NB4 (cell line): ENCODE measurements around the gene SOX6.

Source experiments
- DNase-seq: peaks from one replicate; pipeline ENCODE4 v3.0.0; 2010; ENCODE audit warnings: low read depth
- H3K4me3 ChIP-seq: one replicate; pipeline ENCODE4 v1.5.1; 2011; ENCODE audit warnings: mild to moderate bottlenecking, low read depth, low read length, moderate library complexity
- MYC ChIP-seq: IDR thresholded peaks from 2 replicates; pipeline ENCODE4 v1.6.1; 2011; ENCODE audit warnings: low read depth, low read length
- POLR2A ChIP-seq: IDR thresholded peaks from 2 replicates; pipeline ENCODE4 v1.6.1; 2011; ENCODE audit warnings: mild to moderate bottlenecking; ENCODE audit not compliant: insufficient read length; ENCODE audit errors: extremely low read depth
- TF ChIP-seq, protein P1 (sequence below): IDR thresholded peaks from one replicate; pipeline ENCODE4 v1.5.1; 2012; ENCODE audit warnings: low read depth, low read length
- TF ChIP-seq, protein P2 (sequence below): IDR thresholded peaks from 2 replicates; pipeline ENCODE4 v1.6.1; 2011; ENCODE audit warnings: low read depth, low read length

The SOX6 gene

GRCh38 chr11:16052750-16053149, 303.6 kb downstream of the SOX6 start:
- DNase-seq, result no peak
- no peak overlapping the region for H3K4me3 ChIP-seq
- no peak for TF ChIP-seq MYC
- no peak for TF ChIP-seq POLR2A
- TF ChIP-seq, protein P1, sequence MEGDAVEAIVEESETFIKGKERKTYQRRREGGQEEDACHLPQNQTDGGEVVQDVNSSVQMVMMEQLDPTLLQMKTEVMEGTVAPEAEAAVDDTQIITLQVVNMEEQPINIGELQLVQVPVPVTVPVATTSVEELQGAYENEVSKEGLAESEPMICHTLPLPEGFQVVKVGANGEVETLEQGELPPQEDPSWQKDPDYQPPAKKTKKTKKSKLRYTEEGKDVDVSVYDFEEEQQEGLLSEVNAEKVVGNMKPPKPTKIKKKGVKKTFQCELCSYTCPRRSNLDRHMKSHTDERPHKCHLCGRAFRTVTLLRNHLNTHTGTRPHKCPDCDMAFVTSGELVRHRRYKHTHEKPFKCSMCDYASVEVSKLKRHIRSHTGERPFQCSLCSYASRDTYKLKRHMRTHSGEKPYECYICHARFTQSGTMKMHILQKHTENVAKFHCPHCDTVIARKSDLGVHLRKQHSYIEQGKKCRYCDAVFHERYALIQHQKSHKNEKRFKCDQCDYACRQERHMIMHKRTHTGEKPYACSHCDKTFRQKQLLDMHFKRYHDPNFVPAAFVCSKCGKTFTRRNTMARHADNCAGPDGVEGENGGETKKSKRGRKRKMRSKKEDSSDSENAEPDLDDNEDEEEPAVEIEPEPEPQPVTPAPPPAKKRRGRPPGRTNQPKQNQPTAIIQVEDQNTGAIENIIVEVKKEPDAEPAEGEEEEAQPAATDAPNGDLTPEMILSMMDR, result no peak
- TF ChIP-seq, protein P2, sequence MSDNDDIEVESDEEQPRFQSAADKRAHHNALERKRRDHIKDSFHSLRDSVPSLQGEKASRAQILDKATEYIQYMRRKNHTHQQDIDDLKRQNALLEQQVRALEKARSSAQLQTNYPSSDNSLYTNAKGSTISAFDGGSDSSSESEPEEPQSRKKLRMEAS, result no peak

- TF ChIP-seq POLR2A (no peak), MYC (no peak)
- TF ChIP-seq, protein P2, result no peak
- TF ChIP-seq, protein P1, result no peak
- H3K4me3 ChIP-seq, result no peak overlapping the region
- DNase-seq, result no peak
Observed at GRCh38 chr11:16049611-16050010, 306.7 kb downstream of the SOX6 start.

- H3K4me3 ChIP-seq, result no peak overlapping the region
- TF ChIP-seq, protein P1, result no peak
- TF ChIP-seq MYC, result no peak
- TF ChIP-seq, protein P2, result no peak
- TF ChIP-seq POLR2A, result no peak
- DNase-seq, result no peak
Observed at GRCh38 chr11:16047073-16047472, 309.3 kb downstream of the SOX6 start.

GRCh38 chr11:16043617-16044016, 312.7 kb downstream of the SOX6 start:
- H3K4me3 ChIP-seq, result no peak overlapping the region
- TF ChIP-seq, protein P2, result no peak
- no peak for TF ChIP-seq MYC
- TF ChIP-seq, protein P1, result no peak
- TF ChIP-seq POLR2A, result no peak
- DNase-seq, result no peak

DNA sequence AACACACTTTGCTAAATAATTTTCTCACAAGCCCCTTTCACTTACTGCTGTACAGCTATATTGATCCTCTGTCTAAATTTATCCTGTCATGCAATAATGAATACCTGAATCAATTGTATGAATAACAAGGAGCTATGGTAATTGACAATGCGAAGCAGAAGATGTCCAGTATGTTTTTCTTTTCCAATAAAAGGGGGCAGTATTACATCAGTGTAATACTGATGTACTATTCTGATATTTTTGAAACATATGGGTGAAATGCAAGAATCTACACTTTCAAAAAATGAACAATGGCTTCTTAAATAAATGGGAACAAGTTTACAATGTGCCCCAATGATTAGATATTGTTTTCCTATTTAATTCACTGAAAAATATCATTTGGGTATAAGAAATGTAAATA, 315.1 kb downstream of the SOX6 start:
- H3K4me3 ChIP-seq, result no peak overlapping the region
- DNase-seq, result no peak
- no peak for TF ChIP-seq MYC
- TF ChIP-seq, protein P2, result no peak
- no peak for TF ChIP-seq POLR2A
- TF ChIP-seq, protein P1, result no peak

DNA sequence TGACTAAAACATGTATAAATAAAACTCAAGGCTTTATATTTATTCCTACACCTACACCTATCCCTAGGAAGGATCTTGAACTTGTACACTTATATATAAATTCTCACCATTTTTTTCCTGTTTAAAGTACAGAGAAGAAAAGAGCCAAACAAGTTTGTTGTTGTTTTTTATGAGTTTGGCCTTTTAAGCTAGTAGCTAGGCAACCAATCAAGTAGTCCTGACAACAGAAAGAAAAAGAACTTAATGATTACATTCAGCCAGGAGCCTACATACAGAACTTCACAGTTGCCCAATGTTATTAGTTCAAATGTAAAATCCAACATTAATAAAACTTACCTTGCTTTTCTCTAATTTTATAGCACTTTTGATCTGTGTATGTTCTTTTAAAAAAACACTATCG, 316.2 kb downstream of the SOX6 start:
- H3K4me3 ChIP-seq, result no peak overlapping the region
- TF ChIP-seq, protein P2, result no peak
- TF ChIP-seq MYC (no peak), POLR2A (no peak)
- TF ChIP-seq, protein P1, result no peak
- no peak for DNase-seq
